ENCODE measurements around the gene NCDN.

NCDN gene

DNA sequence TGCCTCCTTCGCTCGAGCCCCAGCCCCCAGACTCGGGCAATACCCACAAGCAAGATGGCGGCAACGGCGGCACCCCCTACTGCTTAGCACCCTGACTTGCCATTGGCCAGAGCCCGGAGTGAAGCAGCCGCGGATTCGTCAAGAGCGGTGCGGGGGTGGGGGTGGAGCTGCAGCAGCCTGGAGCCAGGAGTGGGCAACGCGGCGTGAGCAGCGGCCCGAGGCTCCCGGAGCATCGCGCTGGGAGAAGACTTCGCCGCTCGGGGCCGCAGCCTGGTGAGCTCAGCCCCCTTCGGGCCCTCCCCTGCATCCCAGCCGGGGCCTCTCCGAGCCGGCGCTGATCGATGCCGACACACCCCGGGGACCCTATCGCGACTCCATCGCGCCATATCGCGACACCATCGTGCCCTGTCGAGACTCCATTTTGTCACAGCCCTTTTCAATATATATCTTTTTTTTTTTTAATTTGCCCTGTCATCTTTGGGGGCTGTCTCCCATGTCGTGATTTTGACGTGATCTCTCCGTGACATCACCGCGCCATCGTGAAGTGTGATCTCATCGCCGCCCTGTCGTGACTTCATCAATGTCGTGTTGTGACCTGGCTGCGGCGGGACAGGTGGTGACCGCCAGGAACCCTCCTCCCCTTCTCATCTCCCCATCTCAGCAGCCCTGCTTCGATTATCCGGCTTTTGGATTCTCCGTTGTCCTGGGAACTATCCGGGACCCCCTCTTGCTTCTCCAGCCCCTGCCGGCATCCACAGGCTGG, at the start of gene NCDN:
TSS of gene NCDN (plus strand) at position 189 of the 763 bp plus-strand sequence. CDS start at position 581, 392 bp downstream.
- DNase-seq = peak; percentile 75

DNA sequence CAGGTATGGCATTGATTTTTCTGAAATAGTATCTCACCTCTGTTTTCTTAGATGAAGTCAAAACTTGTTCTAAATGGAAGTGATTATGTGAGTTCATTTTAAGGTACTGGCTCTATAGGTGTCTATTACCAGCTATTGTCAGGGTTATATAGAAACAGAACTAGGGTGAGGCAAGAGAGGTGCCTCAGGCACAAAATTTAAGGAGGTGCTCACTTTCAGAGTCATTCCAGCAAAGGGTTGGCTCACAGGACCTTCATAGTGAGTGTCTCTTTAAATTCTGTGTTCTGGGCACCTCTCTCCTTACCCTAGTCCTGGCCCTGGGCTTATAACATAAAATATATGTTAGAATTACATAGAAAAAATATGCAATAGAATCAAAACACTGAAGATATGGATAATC, 49.7 kb upstream of the NCDN start:
- DNase-seq = no peak

DNA sequence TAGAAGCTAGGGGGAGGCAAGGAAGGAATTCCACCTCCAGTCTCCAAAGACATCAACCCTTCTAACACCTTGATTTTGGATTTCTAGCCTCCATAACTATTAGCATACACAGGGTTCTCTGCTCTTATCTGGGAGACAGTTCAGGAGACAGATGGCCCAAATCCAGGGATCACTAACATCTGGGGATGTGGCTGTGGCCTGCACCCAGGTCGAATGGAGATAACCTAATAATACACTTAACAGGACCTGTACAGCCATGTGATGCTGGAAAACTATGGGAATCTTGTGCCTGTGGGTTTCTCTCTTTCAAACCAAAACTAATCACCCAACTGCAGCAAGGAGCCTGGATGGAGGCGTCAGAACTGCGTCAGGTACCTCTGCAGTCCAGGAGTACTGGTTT, 48.0 kb upstream of the NCDN start:
- no peak for DNase-seq

DNA sequence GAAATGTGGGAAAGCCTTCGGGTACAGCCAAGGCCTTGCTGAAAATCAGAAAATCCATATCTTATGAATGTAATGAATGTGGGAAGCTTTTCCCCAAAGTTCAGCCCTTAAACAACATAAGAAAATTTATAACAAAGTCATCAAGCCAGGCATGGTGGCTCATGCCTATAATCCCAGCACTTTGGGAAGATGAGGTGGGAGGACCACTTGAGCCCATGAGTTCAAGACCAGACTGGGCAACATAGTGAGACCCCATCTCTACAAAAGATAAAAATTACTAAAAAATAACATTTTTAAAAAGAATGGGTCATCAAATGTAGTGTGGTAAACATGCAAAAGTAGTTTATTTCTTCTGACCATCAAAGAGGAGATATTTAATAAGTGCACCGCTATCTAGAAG, 46.3 kb upstream of the NCDN start:
- no peak for DNase-seq

- no peak for DNase-seq
Observed at GRCh38 chr1:35518183-35518582, 39.4 kb upstream of the NCDN start.

GRCh38 chr1:35519432-35519831, 38.2 kb upstream of the NCDN start:
- no peak for DNase-seq

GRCh38 chr1:35524106-35524505, 33.5 kb upstream of the NCDN start:
- DNase-seq = no peak

DNA sequence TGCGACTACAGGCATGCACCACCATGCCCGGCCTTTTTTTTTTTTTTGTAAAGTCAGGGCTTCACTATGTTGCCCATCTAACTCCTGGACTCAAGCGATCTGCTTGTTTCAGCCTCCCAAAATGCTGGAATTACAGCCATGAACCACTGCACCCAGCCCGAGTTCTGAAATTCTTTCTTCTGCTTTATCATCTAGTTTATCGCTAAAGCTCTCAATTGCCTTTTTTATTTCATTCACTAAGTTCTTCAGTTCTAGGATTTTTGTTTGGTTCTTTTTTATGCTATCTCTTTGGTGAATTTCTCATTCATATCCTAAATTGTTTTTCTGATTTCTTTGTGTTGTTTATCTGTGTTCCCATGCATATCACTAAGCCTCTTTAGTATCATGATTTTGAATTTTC, 27.4 kb upstream of the NCDN start:
- no peak for DNase-seq

DNA sequence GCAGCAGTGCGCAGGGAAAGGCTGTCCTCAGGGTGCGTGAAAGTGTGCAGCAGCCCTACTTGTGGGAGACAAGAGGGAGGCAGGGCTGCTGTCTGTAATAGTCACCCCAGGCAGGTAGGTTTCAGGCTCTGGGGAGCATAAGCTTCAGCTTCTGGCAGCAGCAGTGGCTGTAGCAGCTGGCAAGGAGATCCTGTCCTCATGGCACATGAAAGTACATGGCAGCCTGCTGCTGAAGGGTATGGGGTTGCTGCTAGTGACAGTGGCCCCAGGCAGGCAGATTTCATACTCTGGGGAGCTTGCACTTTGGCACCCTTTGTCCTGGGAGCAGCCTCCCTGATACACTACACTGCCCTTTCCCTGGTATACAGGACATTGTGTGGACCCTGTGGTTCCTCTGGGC, 26.7 kb upstream of the NCDN start:
- no peak for DNase-seq

- no peak for DNase-seq
Observed at GRCh38 chr1:35531368-35531767, 26.2 kb upstream of the NCDN start.

DNA sequence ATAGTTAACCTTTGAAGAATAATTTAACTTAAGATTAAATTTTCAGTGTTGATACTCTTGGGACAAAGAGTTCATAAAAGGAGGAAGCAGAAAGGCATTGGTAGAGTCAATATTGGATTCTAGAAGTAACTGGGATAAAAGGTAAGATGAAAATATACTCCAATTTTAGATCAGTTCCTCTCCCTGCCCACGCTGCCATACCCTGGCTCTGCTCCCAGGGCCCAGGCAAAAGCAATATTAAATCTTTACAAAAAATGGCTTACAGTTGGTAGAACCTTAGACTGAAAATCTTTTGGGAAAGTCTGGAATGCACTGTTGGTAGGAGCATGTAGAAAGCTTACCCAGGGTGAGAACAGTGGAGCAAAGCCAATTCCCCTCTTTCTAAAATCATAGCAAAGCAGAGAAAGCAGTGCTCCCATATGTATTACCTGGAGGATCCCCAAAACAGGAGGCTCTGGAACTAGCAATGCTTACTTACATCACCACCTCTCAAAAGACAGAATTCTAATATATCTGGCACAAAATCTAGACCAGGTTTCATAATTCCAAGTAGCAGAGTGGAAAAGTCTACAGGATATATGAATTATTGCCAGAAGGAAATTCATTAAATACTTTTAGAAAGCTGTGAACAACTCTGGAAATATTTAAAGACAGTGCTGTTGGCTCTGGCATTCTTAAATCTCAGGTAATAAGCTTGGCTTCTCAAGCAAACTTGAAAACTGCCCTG, 24.9 kb upstream of the NCDN start:
- no peak for DNase-seq

DNA sequence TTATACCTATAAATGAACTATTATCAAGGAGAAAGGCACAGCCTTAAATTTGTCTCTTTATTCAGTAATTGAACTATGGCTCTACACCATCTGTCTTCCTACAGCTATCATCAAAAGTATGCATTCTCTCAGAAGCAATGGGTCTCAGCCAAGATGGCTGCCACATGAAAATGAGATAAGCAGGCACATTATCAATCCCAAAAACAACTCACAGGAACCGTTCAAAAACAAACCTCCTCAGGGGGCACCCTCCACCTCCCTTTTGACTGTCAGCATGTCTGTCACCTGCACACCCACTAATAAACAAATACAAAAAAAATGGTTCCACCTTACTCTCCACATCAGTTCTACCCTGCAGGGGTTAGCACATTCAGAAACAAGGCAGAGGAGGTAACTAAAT, 24.0 kb upstream of the NCDN start:
- no peak for DNase-seq

GRCh38 chr1:35535243-35535642, 22.4 kb upstream of the NCDN start:
- no peak for DNase-seq

- DNase-seq = no peak
Observed at GRCh38 chr1:35536556-35537162, 20.9 kb upstream of the NCDN start.

DNA sequence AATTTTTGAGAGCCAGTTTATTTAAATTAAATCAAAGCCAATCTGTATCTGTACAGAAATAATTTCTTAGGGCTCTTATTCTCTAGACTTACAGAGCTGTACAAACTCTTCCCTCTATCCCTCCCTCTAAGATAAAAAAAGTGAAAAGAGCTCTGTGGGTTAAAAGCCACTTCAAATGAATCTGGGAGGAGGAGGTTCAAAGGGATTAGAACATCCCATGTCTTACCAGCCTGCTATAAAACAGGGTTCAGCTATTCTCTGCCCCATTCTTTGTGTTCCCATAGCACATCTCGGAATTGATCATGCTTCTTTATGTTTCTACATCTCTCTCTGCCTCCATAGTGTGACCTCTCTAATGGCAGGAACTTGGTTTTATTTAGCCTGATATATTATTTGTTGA, 19.8 kb upstream of the NCDN start:
- no peak for DNase-seq

DNA sequence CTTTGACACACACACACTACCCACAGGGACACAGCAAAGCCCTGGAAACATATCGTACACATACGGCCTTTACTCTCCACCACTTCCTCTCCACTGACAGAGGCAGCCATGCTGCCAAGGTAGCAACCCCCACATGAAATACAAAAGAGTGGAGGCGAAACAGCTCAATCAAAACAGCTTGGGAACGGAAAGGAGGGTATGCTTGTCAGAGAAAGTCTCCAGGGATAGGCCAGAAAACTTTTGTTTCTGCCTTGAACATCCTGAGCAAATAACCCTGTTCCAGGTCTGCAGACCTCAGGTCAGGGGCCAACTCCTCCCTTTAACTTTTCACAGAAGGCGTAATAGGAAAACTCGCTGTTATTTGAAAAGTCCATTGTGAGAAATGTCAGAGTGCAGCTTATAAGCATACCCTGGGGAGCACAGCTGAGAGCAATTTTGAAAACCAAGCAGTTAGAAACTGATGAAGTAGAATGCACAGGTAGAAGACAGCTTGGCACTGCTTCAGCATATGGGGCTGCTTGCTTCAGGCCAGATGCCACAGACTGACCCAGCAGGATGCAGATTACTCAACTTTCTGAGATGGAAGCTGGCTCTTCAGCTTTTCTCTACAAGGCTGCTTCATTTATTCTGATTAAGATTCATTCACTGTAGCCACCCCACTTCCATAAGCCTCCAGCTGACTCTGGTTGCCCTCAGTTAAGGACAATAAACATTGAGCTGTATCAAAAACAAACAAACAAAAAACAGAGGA, 18.4 kb upstream of the NCDN start:
- no peak for DNase-seq

GRCh38 chr1:35539824-35540261, 17.8 kb upstream of the NCDN start:
- DNase-seq = no peak

DNA sequence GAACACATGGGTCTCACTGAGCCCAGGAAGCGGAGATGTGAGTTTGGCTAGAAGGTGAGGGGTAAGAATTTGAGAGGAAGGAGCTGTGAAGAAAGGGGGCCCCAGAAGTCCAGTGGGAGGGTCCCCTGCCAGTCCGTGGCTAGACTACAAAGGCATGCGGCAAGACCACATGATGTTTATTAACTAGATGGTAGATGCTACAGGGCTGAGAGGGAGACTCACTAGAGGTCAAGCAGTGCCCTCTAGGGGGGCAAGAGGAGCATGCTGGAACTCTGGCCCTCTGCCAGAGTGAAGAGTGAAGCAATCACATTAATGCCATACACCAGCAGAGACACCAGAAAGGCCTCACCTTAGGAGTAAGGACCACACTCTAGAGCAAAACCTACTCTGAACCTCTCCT, 12.6 kb upstream of the NCDN start:
- DNase-seq = no peak

GRCh38 chr1:35546614-35547013, 11.0 kb upstream of the NCDN start:
- DNase-seq = no peak

DNA sequence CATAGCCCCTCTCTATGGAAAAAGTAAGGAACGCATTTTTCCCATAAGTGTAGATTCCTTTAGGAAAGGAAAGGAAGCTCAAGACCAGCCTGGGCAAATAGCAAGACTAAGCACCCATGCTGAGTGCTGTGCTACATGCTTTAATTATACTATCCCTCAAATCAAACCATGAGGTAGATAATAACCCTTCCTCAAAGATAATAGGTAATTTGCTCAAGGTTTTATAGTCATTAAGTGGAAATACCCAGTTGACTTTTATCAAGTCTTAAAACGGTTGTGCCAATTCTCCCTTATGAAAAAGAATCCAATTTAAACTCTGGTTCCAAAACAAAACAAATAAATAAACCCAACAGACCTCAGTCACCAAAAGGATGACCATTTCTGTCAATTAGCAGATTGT, 3.7 kb upstream of the NCDN start:
- DNase-seq = no peak

DNA sequence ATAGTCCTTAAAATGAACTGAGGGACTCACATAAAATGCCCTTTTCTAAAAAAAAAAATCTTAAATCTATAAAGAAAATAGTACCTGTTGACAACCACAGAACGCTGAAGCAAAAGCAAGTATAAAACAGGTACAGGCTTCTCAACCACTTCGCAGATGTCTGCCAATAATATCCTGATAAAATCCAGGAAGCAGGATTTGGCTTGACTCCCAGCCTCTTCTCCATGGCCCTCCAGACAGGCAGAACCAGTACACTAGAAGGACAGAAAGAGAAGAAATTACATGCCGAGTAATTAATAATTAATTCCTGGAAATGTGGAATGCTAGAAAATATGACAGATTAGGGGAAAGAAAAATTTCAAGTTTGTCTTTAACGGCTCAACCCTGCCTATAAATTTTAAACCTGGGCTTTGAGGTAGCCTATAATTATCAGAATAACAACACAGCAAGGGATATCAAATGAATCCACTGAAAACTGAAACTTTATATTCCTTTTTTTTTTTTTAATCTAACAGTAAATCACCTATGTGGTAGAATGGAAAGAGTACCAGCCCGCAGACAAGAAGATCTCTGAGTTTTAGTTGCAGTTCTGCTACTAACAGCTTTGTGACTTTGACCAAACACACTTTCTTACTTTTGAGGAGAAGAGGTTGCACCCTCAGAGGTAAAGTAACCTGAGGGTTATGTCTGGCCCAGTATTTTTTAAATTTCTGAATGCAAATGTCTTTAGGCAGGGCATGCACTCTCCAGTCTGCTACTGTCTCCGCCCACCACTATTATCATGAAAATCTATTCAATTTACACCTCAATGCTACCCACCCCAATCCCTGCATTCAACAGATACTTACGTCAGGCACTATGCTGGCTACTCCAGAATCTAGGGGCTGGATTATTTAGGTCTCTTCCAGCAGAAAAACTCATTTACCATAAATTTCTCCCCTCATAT, 3.1 kb upstream of the NCDN start:
- DNase-seq = no peak

DNA sequence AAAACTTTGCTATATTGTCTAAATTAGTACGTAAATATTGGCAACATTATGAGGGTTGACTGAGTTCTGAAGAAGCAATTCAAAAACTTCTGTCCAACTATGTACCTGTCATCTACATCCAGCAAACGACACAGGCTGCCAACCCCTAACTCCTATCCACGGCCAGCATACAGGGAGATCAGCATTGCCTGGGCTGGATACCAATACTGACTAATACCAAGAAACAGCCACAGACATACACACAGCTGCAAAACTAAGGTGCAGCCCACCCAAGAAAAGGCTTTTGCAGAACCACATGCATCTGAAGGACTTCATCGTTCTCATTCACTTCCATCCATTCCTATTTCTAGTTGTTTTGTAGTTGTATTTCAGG, 2.4 kb upstream of the NCDN start:
- no peak for DNase-seq
